HEK293 (cell line): ENCODE measurements around the gene SLC39A7.

Source experiments
- CTCF ChIA-PET: fragments of 350-600 bp; formaldehyde crosslinking; extraction: SDS; loops from one replicate; lab custom pipeline; 2021; ENCODE audit warnings: antibody characterized with exemption; lab: Yijun Ruan, JAX
- POLR2A ChIA-PET: fragments of 300-600 bp; formaldehyde crosslinking; extraction: SDS; loops from one replicate; lab custom pipeline; 2020; ENCODE audit warnings: antibody characterized with exemption, inconsistent platforms; lab: Yijun Ruan, JAX
- H3K27ac ChIP-seq: fragments of 200-500 bp; sonication (Bioruptor generic); 2 replicates; pipeline ENCODE4 v1.5.1; 2014; ENCODE audit warnings: low read depth, low read length, control low read depth, inconsistent platforms; ENCODE audit errors: extremely low read depth
- H3K36me3 ChIP-seq, 2 experiments: fragments of 200-500 bp in 1 of 2; sonication (Bioruptor generic) in 1 of 2; 1 replicate in 1 of 2; 2 replicates in 1 of 2; pipeline ENCODE4 v1.5.1; 2014 to 2017; ENCODE audit warnings: inconsistent platforms in 2 of 2, low read length in 2 of 2; ENCODE audit not compliant: control insufficient read depth in 2 of 2, insufficient read depth in 1 of 2
- H3K4me1 ChIP-seq: fragments of 200-500 bp; sonication (Bioruptor generic); 2 replicates; pipeline ENCODE4 v1.5.1; 2014; ENCODE audit warnings: mild to moderate bottlenecking, low read length, inconsistent platforms; ENCODE audit not compliant: control insufficient read depth, insufficient read depth
- H3K4me3 ChIP-seq: 2 replicates; pipeline ENCODE4 v1.5.1; 2011; ENCODE audit warnings: low read depth, mild to moderate bottlenecking, control low read depth, low read length, moderate library complexity
- H3K9me3 ChIP-seq: fragments of 200-500 bp; sonication (Bioruptor generic); 2 replicates; pipeline ENCODE4 v1.5.1; 2014; ENCODE audit warnings: low read depth, low read length, inconsistent platforms; ENCODE audit not compliant: control insufficient read depth, insufficient read depth
- BCL11B ChIP-seq: fragments of 450-650 bp; formaldehyde crosslinking; IDR thresholded peaks from 2 replicates; pipeline ENCODE4 v1.5.1; 2016; ENCODE audit warnings: low read depth, missing biosample characterization, missing genetic modification characterization
- EGR2 ChIP-seq: fragments of 450-650 bp; formaldehyde crosslinking; IDR thresholded peaks from 2 replicates; pipeline ENCODE4 v1.5.1; 2016; ENCODE audit warnings: low read depth, missing biosample characterization, missing genetic modification characterization
- MYNN ChIP-seq: fragments of 450-650 bp; formaldehyde crosslinking; IDR thresholded peaks from 2 replicates; pipeline ENCODE4 v1.5.1; 2016; ENCODE audit warnings: missing biosample characterization, missing genetic modification characterization, borderline replicate concordance
- SCRT1 ChIP-seq: fragments of 450-650 bp; formaldehyde crosslinking; IDR thresholded peaks from 2 replicates; pipeline ENCODE4 v1.5.1; 2016; ENCODE audit warnings: missing biosample characterization, missing genetic modification characterization, borderline replicate concordance
- ZBTB17 ChIP-seq: fragments of 450-650 bp; formaldehyde crosslinking; IDR thresholded peaks from 2 replicates; pipeline ENCODE4 v1.5.1; 2016; ENCODE audit warnings: missing biosample characterization, missing genetic modification characterization
- ZBTB8A ChIP-seq: fragments of 450-650 bp; formaldehyde crosslinking; IDR thresholded peaks from 2 replicates; pipeline ENCODE4 v1.5.1; 2016; ENCODE audit warnings: missing biosample characterization, missing genetic modification characterization
- ZEB2 ChIP-seq: fragments of 450-650 bp; formaldehyde crosslinking; IDR thresholded peaks from 2 replicates; pipeline ENCODE4 v1.5.1; 2016; ENCODE audit warnings: missing biosample characterization, missing genetic modification characterization
- ZFHX2 ChIP-seq: fragments of 450-650 bp; formaldehyde crosslinking; conservative IDR thresholded peaks from 2 replicates; pipeline ENCODE4 v1.5.1; 2016; ENCODE audit warnings: missing biosample characterization, missing genetic modification characterization
- ZNF175 ChIP-seq: fragments of 450-650 bp; formaldehyde crosslinking; IDR thresholded peaks from 2 replicates; pipeline ENCODE4 v1.5.1; 2016; ENCODE audit warnings: missing biosample characterization, missing genetic modification characterization
- ZNF214 ChIP-seq: fragments of 450-650 bp; formaldehyde crosslinking; IDR thresholded peaks from 2 replicates; pipeline ENCODE4 v1.5.1; 2017; ENCODE audit warnings: missing biosample characterization, mild to moderate bottlenecking, missing genetic modification characterization, borderline replicate concordance
- ZNF239 ChIP-seq: fragments of 450-650 bp; formaldehyde crosslinking; IDR thresholded peaks from 2 replicates; pipeline ENCODE4 v1.5.1; 2016; ENCODE audit warnings: missing biosample characterization, missing genetic modification characterization
- ZNF394 ChIP-seq: fragments of 450-650 bp; formaldehyde crosslinking; IDR thresholded peaks from 2 replicates; pipeline ENCODE4 v1.5.1; 2016; ENCODE audit warnings: missing biosample characterization, missing genetic modification characterization, mild to moderate bottlenecking, moderate library complexity, borderline replicate concordance
- ZNF473 ChIP-seq: fragments of 450-650 bp; formaldehyde crosslinking; IDR thresholded peaks from 2 replicates; pipeline ENCODE4 v1.5.1; 2017; ENCODE audit warnings: missing biosample characterization, missing genetic modification characterization
- ZNF548 ChIP-seq: fragments of 450-650 bp; formaldehyde crosslinking; IDR thresholded peaks from 2 replicates; pipeline ENCODE4 v1.5.1; 2016; ENCODE audit warnings: missing biosample characterization, missing genetic modification characterization
- ZNF843 ChIP-seq: fragments of 450-650 bp; formaldehyde crosslinking; IDR thresholded peaks from 2 replicates; pipeline ENCODE4 v1.5.1; 2016; ENCODE audit warnings: missing biosample characterization, missing genetic modification characterization
- ZSCAN23 ChIP-seq: fragments of 450-650 bp; formaldehyde crosslinking; IDR thresholded peaks from 2 replicates; pipeline ENCODE4 v1.5.1; 2016; ENCODE audit warnings: missing biosample characterization, missing genetic modification characterization
- TF ChIP-seq, protein P1 (sequence below): fragments of 450-650 bp; formaldehyde crosslinking; IDR thresholded peaks from 2 replicates; pipeline ENCODE4 v1.5.1; 2016; ENCODE audit warnings: missing biosample characterization, missing genetic modification characterization

The SLC39A7 gene

GRCh38 chr6:33165581-33166258 is 34.9 kb upstream of the SLC39A7 start:
- H3K27ac ChIP-seq, result no peak overlapping the region
- H3K4me1 ChIP-seq, result 0 out of 2 replicates have a peak, but pooled peaks cover 2% of the 10 kb centered on the region
- ChIA-PET CTCF (interaction anchor here (0.6 to 7.2 kb wide), 2 partner anchors 28 to 83 kb away, joined by 3 to 59 read pairs; no protein-coding TSS in a partner anchor), POLR2A (no interaction called here)
- H3K36me3 ChIP-seq, result no peaks in the 10 kb centered on the region
- H3K4me3 ChIP-seq, result no peak overlapping the region
- no peak for TF ChIP-seq ZNF843 (tag by site-specific recombination)
- peak; percentile 75 for TF ChIP-seq BCL11B (tag by site-specific recombination)
- no peaks in the 10 kb centered on the region for H3K9me3 ChIP-seq

DNA sequence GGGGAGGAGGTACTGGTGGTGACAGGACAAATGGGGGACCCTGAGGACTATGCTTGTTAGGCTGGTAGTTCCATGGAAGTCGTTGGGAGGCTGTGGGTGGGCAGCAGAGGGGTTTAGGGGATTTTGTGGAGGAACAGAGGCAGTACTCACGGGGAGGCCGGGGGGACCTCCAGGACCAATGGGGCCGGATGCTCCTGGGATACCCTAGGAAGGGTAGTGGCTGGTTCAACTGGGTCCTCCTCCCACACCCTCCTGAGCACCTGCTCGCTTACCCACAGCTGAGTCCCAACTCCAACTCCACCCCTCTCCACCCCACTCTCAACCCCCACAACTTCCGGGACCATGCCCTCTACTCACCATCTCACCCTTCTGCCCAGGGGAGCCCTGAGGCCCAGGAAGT is 34.3 kb upstream of the SLC39A7 start:
- TF ChIP-seq ZNF473 (tag by site-specific recombination), result no peak
- TF ChIP-seq ZSCAN23 (tag by site-specific recombination), result no peak
- TF ChIP-seq ZFHX2, result 0 out of 2 replicates have a peak, but pooled peaks have one; percentile 10
- TF ChIP-seq, protein P1, sequence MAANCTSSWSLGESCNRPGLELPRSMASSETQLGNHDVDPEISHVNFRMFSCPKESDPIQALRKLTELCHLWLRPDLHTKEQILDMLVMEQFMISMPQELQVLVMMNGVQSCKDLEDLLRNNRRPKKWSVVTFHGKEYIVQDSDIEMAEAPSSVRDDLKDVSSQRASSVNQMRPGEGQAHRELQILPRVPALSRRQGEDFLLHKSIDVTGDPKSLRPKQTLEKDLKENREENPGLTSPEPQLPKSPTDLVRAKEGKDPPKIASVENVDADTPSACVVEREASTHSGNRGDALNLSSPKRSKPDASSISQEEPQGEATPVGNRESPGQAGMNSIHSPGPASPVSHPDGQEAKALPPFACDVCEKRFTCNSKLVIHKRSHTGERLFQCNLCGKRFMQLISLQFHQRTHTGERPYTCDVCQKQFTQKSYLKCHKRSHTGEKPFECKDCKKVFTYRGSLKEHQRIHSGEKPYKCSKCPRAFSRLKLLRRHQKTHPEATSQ (tag by site-specific recombination), result no peak
- TF ChIP-seq ZNF548 (tag by site-specific recombination), result no peak
- 0 out of 2 replicates have a peak, but pooled peaks have one; percentile 15 for TF ChIP-seq EGR2 (tag by site-specific recombination)
- TF ChIP-seq, all 188 proteins: peak for 2
- no peaks in the 10 kb centered on the region for H3K4me1 ChIP-seq
- no peak overlapping the region for H3K27ac ChIP-seq
- CTCF ChIA-PET, result no interaction called here
- POLR2A ChIA-PET, result no interaction called here
- H3K9me3 ChIP-seq, result no peaks in the 10 kb centered on the region
- no peak overlapping the region for H3K4me3 ChIP-seq
- H3K36me3 ChIP-seq, result no peaks in the 10 kb centered on the region

- no peak for TF ChIP-seq ZNF394 (tag by site-specific recombination)
- no peak for TF ChIP-seq ZNF239 (tag by site-specific recombination)
- TF ChIP-seq ZNF175 (tag by site-specific recombination), result no peak
- no peak for TF ChIP-seq MYNN (tag by site-specific recombination)
- TF ChIP-seq ZNF214 (tag by site-specific recombination), result no peak
- CTCF ChIA-PET, result no interaction called here
- no peak overlapping the region for H3K27ac ChIP-seq
These were observed 33.9 kb upstream of the SLC39A7 start for GRCh38 chr6:33166811-33167210.

GRCh38 chr6:33167374-33168283 is 33.0 kb upstream of the SLC39A7 start:
- no peaks in the 10 kb centered on the region for H3K4me1 ChIP-seq
- CTCF ChIA-PET, result no interaction called here
- TF ChIP-seq ZEB2 (tag by site-specific recombination) (no peak), SCRT1 (no peak), ZBTB17 (tag by site-specific recombination) (peak; percentile 75), ZBTB8A (tag by site-specific recombination) (no peak)

More at GRCh38 chr6:33166811-33167210, 33.9 kb upstream of the SLC39A7 start:
- no peak overlapping the region for H3K4me3 ChIP-seq
- POLR2A ChIA-PET, result no interaction called here
- H3K4me1 ChIP-seq, result no peaks in the 10 kb centered on the region
- no peaks in the 10 kb centered on the region for H3K9me3 ChIP-seq
- H3K36me3 ChIP-seq, result no peaks in the 10 kb centered on the region

More at GRCh38 chr6:33167374-33168283, 33.0 kb upstream of the SLC39A7 start:
- no peaks in the 10 kb centered on the region for H3K36me3 ChIP-seq
- POLR2A ChIA-PET, result no interaction called here
- H3K27ac ChIP-seq, result no peak overlapping the region
- no peak overlapping the region for H3K4me3 ChIP-seq
- no peaks in the 10 kb centered on the region for H3K9me3 ChIP-seq
